K562 (cell line): ENCODE measurements around the gene VGF. TPM values are rescaled to one million over a fixed set of nuclear protein-coding genes. Genes with fewer than 3 reads are reported as not detected.

Source experiments
- FOXK1 ChIP-seq: sonication (generic); formaldehyde crosslinking; IDR thresholded peaks from 2 replicates; pipeline ENCODE4 v1.8.0; 2022; ENCODE audit warnings: missing genetic modification reagents, mild to moderate bottlenecking, borderline replicate concordance
- HLTF ChIP-seq: fragments of 450-650 bp; IDR thresholded peaks from 2 replicates; pipeline ENCODE4 v1.6.1; 2016
- MECOM ChIP-seq: fragments of 250-450 bp; sonication (Bioruptor Pico); IDR thresholded peaks from 2 replicates; pipeline ENCODE4 v1.8.0; 2022; ENCODE audit warnings: inconsistent platforms
- NCOA2 ChIP-seq, 2 experiments: fragments of 450-650 bp; IDR thresholded peaks; 2 replicates each; pipeline ENCODE4 v1.6.1; 2018; ENCODE audit warnings: mild to moderate bottlenecking in 2 of 2, moderate library complexity in 1 of 2; ENCODE audit not compliant: partially characterized antibody in 2 of 2
- NEUROD1 ChIP-seq: fragments of 150-350 bp; IDR thresholded peaks from 2 replicates; pipeline ENCODE4 v1.6.1; 2014; ENCODE audit warnings: borderline replicate concordance, low read length, low read depth; ENCODE audit not compliant: partially characterized antibody
- NUFIP1 ChIP-seq: fragments of 450-650 bp; IDR thresholded peaks from 2 replicates; pipeline ENCODE4 v1.6.1; 2018; ENCODE audit not compliant: partially characterized antibody
- RAD51 ChIP-seq: fragments of 450-650 bp; IDR thresholded peaks from 2 replicates; pipeline ENCODE4 v1.7.1; 2016; ENCODE audit warnings: low read depth, mild to moderate bottlenecking, borderline replicate concordance
- RHOXF2B ChIP-seq: fragments of 250-450 bp; sonication (Bioruptor Pico); conservative IDR thresholded peaks from 2 replicates; pipeline ENCODE4 v1.5.1; 2021
- SOX6 ChIP-seq: fragments of 450-650 bp; IDR thresholded peaks from 2 replicates; pipeline ENCODE4 v1.6.1; 2014; ENCODE audit warnings: mild to moderate bottlenecking
- ZNF384 ChIP-seq: IDR thresholded peaks from 2 replicates; pipeline ENCODE4 v1.6.1; 2012; ENCODE audit warnings: low read depth, low read length, improper control_type of control experiment
- polyA plus RNA-seq, 8 experiments: library from polyadenylated mRNA; depleted of rRNA in 4 of 8; stranded (reverse) in 5 of 8; unstranded in 3 of 8; fragments of >200 nt; fragmentation: Nextera tagmentation in 2 of 8; fragmentation: Illumina TruSeq in 1 of 8; extraction: Ambion mirVana in 2 of 8; extraction: Trizol in 1 of 8; gene quantifications; 2 replicates each; pipeline versions ENCODE4 v1.2.1 to v1.2.3, GENCODE V29; 2011 to 2014; ENCODE audit warnings: inconsistent platforms in 1 of 8, missing spikeins in 1 of 8
- total RNA-seq, 7 experiments: library from RNA; depleted of rRNA in 6 of 7; stranded (reverse); fragments of >200 nt in 6 of 7; fragmentation: Illumina TruSeq in 2 of 7; extraction: Trizol in 2 of 7; gene quantifications; 2 replicates each; pipeline versions ENCODE4 v1.2.1 to v1.2.3, GENCODE V29; 2011 to 2021; ENCODE audit warnings: low replicate concordance in 1 of 7
- TF ChIP-seq, protein P1 (sequence below): sonication (generic); formaldehyde crosslinking; IDR thresholded peaks from 2 replicates; pipeline ENCODE4 v1.8.1; 2023; ENCODE audit warnings: missing genetic modification reagents, mild to moderate bottlenecking, borderline replicate concordance
- TF ChIP-seq, protein P2 (sequence below): fragments of 250-450 bp; sonication (Bioruptor Pico); IDR thresholded peaks from 2 replicates; pipeline ENCODE4 v1.4.0; 2020
- TF ChIP-seq, protein P3 (sequence below): fragments of 250-450 bp; sonication (Bioruptor Pico); IDR thresholded peaks from 2 replicates; pipeline ENCODE4 v1.4.0; 2020
- TF ChIP-seq, protein P4 (sequence below): fragments of 450-650 bp; formaldehyde crosslinking; IDR thresholded peaks from 2 replicates; pipeline ENCODE4 v1.4.0; 2022; ENCODE audit warnings: mild to moderate bottlenecking, moderate library complexity

VGF gene
- total and polyA plus RNA-seq, 9 of the 15 experiments (the other 6 are each of a cell fraction or from before 2014, with no cell fraction given) = 0.03 to 5.7 (median 0.34) TPM

DNA sequence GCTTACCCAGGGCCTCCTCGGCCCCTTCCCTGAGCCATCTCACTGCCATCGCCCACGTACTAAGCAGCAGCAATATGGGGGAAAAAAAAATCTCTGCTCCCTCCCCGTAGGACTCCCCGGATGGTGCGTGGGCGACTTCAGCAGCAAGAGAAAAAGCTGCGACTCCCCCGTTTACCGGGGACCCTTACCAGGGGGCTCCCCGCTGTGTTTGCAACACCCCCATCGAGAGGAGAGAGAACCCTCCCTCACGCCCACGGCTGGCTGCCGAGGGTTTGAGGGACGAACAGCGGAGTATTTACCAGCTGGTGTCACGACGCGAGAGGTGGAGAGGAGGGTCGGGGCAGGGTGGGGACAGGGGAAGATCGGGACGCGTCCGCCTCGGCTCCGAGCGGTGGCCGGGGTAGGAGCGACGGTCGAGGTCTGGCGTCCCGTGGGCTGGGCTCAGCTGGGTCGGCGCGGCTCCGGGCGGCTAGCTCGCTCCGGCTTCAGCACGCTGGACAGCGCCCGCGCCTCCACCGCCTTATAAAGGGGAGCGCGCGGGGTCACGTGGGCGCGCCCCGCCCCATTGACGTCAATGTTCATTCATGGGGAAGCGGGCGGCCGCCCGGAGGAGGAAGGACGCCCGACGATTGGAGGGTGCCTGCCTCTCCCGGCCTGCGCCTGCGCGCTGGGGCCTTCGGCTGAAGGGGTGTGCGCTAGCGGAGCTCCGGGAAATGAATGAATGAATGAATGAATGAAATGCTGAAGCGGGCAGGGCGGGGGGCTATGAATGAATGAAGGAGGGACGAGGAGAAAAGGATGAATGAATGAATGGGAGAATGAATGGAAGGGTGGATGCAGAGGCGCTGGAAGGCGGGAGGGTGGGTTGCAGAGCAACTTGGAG, at the start of gene VGF (continued):
- TF ChIP-seq, protein P1, sequence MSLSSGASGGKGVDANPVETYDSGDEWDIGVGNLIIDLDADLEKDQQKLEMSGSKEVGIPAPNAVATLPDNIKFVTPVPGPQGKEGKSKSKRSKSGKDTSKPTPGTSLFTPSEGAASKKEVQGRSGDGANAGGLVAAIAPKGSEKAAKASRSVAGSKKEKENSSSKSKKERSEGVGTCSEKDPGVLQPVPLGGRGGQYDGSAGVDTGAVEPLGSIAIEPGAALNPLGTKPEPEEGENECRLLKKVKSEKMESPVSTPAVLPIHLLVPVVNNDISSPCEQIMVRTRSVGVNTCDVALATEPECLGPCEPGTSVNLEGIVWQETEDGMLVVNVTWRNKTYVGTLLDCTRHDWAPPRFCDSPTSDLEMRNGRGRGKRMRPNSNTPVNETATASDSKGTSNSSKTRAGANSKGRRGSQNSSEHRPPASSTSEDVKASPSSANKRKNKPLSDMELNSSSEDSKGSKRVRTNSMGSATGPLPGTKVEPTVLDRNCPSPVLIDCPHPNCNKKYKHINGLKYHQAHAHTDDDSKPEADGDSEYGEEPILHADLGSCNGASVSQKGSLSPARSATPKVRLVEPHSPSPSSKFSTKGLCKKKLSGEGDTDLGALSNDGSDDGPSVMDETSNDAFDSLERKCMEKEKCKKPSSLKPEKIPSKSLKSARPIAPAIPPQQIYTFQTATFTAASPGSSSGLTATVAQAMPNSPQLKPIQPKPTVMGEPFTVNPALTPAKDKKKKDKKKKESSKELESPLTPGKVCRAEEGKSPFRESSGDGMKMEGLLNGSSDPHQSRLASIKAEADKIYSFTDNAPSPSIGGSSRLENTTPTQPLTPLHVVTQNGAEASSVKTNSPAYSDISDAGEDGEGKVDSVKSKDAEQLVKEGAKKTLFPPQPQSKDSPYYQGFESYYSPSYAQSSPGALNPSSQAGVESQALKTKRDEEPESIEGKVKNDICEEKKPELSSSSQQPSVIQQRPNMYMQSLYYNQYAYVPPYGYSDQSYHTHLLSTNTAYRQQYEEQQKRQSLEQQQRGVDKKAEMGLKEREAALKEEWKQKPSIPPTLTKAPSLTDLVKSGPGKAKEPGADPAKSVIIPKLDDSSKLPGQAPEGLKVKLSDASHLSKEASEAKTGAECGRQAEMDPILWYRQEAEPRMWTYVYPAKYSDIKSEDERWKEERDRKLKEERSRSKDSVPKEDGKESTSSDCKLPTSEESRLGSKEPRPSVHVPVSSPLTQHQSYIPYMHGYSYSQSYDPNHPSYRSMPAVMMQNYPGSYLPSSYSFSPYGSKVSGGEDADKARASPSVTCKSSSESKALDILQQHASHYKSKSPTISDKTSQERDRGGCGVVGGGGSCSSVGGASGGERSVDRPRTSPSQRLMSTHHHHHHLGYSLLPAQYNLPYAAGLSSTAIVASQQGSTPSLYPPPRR = peak; percentile 67; the same call in 1 of the 2 replicates
- TF ChIP-seq, protein P2, sequence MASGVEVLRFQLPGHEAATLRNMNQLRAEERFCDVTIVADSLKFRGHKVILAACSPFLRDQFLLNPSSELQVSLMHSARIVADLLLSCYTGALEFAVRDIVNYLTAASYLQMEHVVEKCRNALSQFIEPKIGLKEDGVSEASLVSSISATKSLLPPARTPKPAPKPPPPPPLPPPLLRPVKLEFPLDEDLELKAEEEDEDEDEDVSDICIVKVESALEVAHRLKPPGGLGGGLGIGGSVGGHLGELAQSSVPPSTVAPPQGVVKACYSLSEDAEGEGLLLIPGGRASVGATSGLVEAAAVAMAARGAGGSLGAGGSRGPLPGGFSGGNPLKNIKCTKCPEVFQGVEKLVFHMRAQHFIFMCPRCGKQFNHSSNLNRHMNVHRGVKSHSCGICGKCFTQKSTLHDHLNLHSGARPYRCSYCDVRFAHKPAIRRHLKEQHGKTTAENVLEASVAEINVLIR (CRISPR knock-in tag) = peak; percentile 73
- TF ChIP-seq RAD51 (peak; percentile 97), RHOXF2B (CRISPR knock-in tag) (no peak), HLTF (no peak), NCOA2 (IDR thresholded peaks at IDR 0.05; ENCODE audit: partially characterized antibody in 2 of 2) (no peak), MECOM (CRISPR knock-in tag) (0 out of 2 replicates have a peak, but pooled peaks have one; percentile 13), FOXK1 (CRISPR knock-in tag) (peak; percentile 96; the same call in 1 of the 2 replicates), SOX6 (peak; percentile 21; the same call in 1 of the 2 replicates), ZNF384 (no peak), NEUROD1 (peak; percentile 9), NUFIP1 (no peak)
- TF ChIP-seq, protein P3, sequence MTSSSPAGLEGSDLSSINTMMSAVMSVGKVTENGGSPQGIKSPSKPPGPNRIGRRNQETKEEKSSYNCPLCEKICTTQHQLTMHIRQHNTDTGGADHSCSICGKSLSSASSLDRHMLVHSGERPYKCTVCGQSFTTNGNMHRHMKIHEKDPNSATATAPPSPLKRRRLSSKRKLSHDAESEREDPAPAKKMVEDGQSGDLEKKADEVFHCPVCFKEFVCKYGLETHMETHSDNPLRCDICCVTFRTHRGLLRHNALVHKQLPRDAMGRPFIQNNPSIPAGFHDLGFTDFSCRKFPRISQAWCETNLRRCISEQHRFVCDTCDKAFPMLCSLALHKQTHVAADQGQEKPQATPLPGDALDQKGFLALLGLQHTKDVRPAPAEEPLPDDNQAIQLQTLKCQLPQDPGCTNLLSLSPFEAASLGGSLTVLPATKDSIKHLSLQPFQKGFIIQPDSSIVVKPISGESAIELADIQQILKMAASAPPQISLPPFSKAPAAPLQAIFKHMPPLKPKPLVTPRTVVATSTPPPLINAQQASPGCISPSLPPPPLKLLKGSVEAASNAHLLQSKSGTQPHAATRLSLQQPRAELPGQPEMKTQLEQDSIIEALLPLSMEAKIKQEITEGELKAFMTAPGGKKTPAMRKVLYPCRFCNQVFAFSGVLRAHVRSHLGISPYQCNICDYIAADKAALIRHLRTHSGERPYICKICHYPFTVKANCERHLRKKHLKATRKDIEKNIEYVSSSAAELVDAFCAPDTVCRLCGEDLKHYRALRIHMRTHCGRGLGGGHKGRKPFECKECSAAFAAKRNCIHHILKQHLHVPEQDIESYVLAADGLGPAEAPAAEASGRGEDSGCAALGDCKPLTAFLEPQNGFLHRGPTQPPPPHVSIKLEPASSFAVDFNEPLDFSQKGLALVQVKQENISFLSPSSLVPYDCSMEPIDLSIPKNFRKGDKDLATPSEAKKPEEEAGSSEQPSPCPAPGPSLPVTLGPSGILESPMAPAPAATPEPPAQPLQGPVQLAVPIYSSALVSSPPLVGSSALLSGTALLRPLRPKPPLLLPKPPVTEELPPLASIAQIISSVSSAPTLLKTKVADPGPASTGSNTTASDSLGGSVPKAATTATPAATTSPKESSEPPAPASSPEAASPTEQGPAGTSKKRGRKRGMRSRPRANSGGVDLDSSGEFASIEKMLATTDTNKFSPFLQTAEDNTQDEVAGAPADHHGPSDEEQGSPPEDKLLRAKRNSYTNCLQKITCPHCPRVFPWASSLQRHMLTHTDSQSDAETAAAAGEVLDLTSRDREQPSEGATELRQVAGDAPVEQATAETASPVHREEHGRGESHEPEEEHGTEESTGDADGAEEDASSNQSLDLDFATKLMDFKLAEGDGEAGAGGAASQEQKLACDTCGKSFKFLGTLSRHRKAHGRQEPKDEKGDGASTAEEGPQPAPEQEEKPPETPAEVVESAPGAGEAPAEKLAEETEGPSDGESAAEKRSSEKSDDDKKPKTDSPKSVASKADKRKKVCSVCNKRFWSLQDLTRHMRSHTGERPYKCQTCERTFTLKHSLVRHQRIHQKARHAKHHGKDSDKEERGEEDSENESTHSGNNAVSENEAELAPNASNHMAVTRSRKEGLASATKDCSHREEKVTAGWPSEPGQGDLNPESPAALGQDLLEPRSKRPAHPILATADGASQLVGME (CRISPR knock-in tag) = no peak
- TF ChIP-seq, protein P4, sequence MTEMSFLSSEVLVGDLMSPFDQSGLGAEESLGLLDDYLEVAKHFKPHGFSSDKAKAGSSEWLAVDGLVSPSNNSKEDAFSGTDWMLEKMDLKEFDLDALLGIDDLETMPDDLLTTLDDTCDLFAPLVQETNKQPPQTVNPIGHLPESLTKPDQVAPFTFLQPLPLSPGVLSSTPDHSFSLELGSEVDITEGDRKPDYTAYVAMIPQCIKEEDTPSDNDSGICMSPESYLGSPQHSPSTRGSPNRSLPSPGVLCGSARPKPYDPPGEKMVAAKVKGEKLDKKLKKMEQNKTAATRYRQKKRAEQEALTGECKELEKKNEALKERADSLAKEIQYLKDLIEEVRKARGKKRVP (CRISPR knock-in tag) = no peak
